DND-41 (cell line): Measurements from ENCODE around the gene KATNAL1.

Experiments
- EZH2 ChIP-seq: IDR thresholded peaks from 3 replicates; pipeline ENCODE4 v1.6.1; 2012; ENCODE audit warnings: borderline replicate concordance, low read depth, mild to moderate bottlenecking, moderate library complexity, low read length, inconsistent platforms; ENCODE audit not compliant: severe bottlenecking
- TF ChIP-seq, protein P1 (sequence below): IDR thresholded peaks from 2 replicates; pipeline ENCODE4 v1.5.1; 2012; ENCODE audit warnings: borderline replicate concordance, low read length, moderate library complexity, mild to moderate bottlenecking; ENCODE audit not compliant: poor library complexity, severe bottlenecking; ENCODE audit errors: extremely low read depth

DNA sequence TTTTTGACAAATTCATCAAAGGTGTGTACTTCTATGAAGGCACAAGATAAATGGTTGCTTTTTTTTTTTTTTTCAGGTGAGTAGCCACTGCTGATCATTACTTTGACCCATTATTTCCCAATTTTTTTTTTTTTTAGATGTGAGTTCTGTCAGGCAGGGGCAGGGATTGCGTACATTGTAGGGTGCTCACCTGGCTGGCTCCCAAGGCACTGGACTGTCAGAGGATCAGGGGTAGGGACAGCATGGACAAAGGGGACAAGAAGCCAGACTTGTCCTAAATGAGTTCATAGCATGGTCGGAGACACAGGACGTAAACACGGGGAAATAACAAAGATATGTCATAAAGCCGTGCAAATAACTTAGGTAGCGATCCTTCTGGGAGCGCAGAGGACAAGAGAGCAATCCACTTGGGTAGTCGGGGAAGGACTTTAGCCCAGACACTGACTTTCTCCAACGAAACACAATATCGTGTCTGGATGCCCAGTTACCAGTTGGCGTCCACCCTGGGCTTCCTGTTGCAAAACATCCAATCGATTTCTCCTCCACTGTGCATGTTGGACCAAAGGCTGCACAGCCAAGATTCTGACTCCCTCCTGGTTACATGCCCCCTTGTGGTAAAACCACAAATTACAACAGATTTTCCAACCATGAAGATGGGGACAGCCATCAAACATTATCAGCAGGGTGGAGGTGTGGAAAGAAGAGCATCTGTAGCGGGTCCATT is 27.5 kb upstream of the KATNAL1 start:
- TF ChIP-seq, protein P1, sequence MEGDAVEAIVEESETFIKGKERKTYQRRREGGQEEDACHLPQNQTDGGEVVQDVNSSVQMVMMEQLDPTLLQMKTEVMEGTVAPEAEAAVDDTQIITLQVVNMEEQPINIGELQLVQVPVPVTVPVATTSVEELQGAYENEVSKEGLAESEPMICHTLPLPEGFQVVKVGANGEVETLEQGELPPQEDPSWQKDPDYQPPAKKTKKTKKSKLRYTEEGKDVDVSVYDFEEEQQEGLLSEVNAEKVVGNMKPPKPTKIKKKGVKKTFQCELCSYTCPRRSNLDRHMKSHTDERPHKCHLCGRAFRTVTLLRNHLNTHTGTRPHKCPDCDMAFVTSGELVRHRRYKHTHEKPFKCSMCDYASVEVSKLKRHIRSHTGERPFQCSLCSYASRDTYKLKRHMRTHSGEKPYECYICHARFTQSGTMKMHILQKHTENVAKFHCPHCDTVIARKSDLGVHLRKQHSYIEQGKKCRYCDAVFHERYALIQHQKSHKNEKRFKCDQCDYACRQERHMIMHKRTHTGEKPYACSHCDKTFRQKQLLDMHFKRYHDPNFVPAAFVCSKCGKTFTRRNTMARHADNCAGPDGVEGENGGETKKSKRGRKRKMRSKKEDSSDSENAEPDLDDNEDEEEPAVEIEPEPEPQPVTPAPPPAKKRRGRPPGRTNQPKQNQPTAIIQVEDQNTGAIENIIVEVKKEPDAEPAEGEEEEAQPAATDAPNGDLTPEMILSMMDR: peak; percentile 70
- TF ChIP-seq EZH2: no peak
